HCEC 1CT (cell line): ENCODE data around the gene POU6F2.

Experiments used
- DNase-seq: peaks from one replicate; pipeline ENCODE4 v3.0.0-alpha.2; 2017

POU6F2 gene

DNA sequence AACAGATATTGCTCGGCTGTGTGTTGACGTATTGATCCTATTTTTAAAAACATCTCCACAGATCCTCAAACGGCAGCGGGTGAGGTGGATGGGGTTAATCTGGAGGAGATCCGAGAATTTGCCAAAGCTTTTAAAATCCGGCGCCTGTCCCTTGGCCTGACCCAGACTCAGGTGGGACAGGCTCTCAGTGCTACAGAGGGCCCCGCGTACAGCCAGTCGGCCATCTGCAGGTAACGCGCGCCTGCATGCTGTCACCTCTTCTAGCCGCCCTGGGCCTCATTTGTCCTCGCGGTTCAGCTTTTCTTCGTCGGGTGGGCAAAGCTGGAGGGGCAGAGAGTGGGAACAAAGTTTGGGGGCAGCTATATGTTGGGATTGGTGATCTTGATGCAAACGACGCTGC lies 482.8 kb downstream of the POU6F2 start:
- no peak for DNase-seq

DNA sequence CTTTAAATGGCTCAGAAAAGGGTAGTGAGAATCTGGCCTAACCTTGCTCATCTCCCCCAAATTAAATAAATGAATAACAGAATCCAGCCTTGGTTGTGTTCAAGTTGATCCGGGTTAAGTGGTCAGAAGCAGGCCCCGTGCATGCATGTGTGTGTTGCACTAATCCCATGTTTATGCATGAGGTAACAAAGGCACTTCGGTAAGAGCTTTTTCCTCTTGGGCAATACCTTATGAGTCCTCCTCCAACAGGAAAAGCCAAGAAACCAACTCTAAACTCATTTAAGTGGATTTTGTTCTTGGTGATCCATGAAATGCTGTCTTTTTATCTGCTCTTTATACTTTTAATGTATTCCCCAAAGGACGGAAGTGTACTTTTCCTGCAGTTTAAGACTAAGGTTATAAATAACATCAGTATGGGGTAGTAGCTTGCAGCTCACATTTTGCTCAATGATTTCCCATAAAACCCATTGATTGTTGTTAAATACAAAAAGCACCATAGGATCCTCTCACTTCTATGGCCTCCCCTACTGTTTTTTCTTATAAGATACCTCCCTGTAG lies 483.6 kb downstream of the POU6F2 start:
- no peak for DNase-seq

DNA sequence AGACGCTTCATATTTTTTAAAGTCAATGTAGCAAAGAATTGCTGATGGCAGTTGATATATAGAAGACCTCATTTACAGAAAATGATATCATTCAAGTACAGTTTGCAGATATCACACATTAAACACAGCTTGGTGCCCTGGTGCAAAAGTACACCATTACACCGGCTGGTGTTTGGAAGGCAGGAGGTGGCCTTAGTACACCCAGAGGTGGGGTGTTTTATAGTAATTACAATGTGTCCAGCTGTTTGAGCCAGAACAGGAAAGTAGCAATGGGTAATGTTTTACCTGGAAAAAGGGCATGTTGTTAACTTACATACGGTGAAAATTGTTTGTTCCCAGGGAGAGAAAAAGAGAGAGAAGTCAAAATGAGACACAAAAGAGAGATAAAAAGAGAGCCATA lies 485.5 kb downstream of the POU6F2 start:
- DNase-seq = no peak

DNA sequence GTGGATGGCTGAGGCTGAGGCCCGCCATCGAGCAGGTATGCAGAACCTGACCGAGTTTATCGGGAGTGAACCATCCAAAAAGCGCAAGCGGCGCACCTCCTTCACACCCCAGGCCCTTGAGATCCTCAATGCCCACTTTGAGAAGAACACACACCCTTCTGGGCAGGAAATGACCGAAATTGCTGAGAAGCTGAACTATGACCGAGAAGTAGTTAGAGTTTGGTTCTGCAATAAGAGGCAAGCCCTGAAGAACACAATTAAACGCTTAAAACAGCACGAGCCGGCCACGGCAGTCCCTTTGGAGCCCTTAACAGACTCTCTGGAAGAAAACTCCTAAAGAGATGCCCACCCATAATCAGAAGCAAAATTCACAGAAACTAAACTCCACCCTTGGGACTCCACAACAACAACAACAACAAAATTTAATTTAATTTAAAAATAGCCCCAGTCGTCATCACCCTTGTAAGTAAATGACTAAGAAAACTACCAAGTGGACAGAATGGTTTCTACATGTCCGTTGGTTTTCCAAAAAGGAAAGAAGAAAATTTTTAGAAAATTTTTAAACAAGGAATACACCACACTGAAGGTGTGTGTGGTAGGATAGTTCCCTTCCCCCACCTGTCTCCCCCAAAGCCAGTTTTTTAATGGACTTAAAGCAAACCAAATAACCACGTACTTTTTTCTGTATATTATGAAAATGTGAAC lies 486.8 kb downstream of the POU6F2 start:
- DNase-seq = no peak

DNA sequence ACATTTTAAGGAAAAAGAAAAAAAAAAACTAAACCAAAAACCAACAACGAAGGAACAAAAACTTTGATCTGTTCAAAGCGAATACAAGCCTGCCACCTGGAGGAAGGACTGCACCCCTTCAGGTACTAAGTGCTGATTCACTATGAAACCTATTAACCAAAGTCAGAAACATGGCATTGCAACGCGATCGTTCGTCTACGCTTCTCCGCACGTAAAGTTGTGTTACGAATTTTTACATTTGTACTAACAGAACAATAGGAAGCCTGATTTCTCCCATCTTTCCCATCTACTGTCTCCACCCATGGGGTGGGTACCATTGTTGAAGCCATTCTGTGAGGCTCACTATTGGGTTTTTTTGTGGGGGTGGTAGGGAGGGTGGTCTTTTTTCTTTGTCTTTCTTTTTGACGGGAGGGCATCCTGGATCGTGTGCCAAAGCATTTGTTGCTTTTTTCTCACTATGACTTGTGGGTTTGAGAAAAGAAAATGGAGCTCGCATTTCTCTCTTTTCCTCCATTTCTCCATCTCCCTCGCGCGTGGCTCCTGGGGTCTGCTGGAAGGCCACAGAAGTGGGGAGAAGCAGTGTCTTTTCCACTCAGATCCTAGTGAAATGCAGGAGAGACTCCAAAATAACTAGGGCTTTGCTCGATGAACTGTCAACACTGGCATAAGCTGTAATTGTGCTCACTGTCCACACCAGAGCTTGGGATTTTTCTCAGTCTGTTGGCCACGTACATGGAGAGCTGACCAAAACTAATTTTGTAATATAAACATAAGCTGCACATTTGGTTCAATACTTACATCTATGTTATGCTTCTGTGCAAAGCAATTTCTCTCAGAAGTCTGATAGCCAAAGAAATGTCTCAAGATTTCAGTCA lies 487.6 kb downstream of the POU6F2 start:
- peak; percentile 33 for DNase-seq

DNA sequence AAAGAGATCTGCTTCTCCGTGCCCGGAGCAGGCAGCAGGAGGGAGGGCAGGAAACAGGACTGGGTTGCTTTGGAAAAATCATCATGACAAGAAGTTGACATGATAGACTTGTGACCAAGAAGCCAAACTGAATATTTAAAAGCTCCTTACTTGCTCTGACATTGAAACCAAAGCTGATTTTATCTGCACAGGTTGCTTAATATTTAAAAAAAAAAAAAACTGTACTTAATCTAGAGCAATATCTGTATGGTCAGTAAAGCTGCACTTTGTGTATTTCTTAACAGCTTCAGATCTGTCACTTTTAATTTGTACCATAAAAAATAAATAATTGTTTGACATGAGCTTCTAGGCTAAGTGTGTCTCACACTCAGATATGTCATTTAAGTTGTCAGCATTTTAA lies 490.6 kb downstream of the POU6F2 start:
- no peak for DNase-seq

DNA sequence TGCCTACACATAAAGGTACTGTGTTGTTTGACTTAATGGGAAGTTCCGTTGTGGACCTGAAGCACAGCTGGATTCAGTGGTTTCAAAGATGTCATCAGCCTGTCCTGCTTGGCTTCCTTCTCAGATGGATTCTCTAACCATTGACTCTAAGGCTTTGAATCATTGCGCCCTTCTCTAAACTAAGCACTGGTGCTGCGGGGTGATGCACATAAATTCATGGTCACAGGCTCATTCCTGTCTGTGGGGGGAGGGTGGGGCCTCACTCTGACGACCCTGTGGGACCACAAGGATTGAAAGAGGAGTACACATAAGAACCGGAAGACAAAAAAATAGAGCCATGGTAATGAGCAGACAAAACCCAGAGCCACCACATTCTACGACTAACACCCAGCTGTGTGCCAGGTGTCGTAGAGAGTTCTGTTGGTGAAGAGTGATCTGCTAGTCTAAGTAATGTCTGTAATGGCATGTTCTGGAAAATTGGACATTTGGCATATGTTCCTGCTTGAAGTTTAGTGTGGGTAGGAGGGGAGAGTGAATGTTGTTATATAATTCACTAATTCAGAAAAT lies 491.2 kb downstream of the POU6F2 start:
- DNase-seq = no peak

DNA sequence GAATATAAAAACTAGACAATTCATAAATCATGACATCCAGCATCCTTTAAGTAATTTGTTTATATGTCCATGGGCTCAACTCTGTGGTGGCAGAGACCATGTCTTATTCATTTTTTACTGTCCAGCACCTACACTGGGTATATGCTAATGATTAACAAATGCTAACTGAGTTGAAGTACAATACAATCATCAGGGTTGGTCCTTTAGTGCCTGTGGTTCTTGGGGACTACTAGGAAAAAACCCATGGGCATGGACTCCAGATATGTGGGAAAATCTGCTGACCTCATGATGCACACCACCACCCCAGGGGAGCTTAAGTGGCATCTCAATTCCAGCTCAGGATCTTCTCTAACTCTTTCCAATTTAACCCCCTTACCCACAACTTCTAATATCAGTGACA lies 503.2 kb downstream of the POU6F2 start:
- no peak for DNase-seq

DNA sequence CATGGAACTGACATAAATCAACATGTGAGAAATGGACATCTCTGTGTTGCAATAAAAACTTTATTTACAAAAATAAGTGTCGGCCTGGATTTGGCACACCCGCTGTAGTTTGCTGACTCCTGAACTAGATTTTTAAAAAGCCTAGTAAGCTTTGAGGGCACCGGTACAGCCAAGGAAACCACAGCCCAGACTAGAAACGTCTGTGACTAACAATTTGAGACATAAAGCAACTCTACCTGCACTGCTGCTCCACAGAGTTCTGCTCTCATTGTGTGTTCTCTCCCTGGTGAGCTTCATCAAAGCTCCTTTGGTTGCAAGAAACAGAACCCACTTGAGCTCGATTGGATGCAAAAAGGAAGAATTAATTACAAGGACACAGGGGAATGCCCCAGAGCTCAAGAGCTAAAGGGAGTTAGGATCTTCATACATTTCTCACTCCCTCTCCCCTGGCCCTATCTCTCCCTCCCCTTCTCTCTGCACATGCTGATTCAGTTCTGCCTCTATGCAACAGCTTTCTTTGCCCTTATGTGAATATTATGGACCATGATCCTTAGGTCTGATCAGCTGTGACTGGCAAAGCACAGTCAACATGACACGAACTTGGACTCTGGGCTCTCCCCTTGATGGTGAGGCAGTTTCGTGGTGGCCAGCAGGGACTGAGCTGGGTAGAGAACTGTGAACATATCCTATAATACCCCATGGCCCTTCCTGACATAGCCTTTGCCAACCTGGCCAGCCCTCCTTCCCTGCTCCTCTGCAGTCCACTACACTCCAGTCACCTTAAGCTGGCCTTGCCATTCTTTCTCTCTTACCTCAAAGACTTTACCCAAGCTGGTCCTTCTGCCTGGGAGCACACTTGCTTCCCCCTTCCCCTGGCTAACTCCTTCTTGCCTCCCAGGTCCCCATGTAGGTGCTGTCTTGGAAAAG lies 511.0 kb downstream of the POU6F2 start:
- no peak for DNase-seq

DNA sequence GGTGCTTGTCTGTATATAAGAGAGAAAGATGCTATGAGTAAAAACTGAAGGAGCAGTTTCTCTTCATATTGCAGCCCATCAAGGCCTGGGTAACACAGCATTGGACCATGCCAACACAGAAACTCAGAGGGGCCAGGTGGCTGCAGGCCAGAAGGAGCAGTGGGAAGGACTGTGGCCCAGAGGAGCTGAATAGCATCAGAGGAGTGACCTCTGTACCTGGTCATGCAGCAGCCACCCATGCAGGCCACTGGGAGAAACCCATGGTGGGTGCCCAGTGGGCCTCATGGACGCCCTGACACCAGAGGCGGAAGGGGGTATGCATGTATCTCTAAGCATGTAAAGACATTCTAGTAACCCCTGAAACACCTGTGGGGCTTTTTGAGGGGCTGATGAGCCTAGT lies 512.6 kb downstream of the POU6F2 start:
- no peak for DNase-seq

DNA sequence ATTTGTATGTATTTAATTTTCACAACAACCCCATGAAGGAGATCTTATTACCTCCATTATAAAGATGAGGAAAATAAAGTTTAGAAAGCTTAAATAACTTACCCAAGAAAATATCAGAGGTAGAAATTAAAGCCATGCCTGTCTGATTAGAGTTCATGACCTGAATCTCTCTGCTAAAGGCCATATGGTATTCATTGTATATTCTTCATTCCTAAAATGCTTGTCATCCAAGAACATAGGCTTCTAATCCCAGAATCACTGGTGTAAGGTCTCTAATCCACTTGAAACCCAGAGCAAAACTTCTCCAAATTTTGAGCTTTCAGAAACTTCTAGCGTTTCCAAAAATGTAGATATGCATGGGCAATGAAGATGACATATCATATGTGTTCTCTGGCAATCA lies 516.2 kb downstream of the POU6F2 start:
- DNase-seq = no peak

DNA sequence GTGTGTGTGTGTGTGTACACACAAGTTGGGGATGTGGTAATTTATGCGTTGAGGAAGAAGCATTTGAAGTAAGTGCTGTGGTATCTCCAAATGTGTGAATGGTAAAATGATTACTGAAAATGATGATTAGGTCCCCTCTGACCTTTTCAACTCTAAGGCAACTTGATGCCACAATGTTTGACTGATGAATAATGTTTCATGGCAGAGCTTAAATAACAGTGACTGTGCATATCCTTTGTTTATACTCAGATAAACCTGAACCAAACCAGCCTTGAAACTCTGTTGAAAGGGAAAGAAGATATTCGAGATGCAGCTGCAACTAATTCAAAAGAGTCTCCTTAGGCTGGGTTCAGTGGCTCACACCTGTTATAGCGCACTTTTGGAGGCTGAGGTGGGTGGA lies 523.6 kb downstream of the POU6F2 start:
- DNase-seq = no peak

DNA sequence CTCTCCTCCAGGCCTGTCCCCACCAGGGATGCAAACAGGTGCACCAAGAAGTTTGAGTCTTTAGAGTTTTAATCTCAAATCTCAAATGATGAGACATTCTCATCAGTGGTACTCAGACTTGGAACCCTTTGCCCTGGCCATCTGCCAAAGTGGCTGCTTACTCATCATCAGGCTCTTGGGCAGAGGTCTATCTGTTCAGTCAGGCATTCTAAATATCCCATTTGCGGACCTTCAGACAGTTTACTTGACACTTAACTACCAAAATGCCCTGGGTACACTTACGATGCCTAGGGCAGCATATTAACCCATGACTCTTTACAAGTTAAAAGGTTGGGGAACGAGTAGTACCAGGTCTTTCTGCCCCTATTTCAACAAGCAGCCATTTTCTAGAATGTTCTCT lies 527.3 kb downstream of the POU6F2 start:
- DNase-seq = peak; percentile 42

DNA sequence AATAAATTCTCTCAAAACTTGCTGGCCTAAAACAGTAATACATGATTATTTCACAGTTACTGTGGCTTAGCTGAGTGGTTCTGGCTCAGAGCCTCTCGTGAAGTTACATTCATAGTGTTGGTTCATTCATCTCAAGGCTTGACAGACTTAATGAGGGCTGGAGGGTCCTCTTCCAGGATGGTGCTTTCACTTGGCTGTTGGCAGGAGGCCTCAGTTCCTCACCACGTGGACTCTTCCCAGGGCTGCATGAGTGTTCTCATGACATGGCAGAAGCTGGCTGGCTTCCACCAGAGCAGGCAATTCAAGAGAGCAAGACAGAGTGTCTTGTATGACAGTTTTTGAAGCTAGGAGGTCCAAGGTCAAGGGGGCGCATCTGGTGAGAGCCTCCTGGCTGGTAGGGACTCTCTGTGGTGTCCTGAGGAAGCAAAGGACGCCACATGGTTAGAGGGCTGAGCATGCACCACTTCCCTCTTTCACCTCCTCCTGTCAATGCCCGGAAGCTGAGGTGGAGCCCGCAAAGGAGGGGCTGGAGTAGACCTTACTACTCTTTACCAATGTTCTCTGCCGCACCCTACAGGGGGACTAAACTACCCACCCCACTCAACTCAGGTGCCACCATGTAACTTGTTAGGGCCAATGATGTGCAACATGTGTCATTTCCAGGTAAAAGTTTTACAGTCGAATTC lies 530.3 kb downstream of the POU6F2 start:
- no peak for DNase-seq

DNA sequence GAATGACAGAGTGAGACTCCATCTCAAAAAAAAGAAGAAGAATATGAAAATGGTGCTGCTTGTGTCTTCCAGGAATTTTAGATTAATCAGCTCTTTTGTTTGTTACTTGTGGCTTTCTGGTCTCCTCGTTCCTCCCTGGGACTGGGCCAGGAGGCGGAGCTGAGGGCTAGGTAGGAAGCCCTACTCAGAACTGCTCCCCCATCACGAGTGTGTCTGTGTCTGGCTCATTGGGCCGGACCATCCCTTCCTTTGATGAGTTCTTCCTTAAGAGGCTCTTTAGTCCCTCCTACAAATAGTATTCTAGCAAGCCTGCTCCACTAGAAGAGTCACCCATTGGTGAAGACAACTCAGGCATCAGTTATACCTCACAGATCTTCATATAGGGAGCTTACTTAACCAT lies 531.7 kb downstream of the POU6F2 start:
- DNase-seq = no peak

DNA sequence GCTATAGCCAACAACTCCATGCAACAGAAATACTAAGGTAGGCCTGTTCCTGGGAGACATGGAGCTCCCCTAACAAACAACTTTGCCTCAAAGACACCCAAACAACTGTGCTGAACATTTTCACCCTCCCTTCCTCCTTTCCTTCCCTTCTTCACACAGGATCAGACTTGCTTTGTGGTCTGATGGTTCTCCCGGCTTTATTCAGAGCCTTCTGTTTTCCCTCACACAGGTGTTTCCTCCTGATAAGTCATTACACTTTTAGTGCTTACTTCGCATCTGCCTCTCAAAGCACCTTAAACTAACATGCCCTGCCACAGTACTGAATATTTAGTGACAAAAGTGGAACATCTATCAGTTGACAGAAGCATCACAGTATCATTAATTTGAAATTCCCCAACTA lies 532.2 kb downstream of the POU6F2 start:
- DNase-seq = no peak

DNA sequence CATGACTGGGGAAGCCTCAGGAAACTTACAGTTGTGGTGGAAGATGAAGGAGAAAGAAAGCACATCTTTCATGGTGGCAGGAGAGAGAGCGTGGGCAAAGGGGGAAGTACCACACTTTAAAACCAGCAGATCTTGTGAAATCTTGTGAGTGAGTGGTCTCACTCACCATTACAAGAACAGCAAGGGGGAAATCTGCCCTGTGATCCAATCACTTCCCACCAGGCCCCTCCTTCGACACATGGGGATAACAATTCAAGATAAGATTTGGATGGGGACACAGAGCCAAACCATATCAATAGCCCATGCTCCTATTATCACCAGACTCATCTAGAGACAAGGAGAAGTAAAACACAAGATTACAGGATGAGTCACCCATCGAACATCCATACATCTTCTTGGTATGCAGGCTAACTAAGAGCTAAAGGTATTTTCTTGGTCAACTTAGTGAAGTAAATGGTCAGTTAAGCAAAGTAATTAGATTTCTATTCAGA lies 533.2 kb downstream of the POU6F2 start:
- DNase-seq = peak; percentile 14

DNA sequence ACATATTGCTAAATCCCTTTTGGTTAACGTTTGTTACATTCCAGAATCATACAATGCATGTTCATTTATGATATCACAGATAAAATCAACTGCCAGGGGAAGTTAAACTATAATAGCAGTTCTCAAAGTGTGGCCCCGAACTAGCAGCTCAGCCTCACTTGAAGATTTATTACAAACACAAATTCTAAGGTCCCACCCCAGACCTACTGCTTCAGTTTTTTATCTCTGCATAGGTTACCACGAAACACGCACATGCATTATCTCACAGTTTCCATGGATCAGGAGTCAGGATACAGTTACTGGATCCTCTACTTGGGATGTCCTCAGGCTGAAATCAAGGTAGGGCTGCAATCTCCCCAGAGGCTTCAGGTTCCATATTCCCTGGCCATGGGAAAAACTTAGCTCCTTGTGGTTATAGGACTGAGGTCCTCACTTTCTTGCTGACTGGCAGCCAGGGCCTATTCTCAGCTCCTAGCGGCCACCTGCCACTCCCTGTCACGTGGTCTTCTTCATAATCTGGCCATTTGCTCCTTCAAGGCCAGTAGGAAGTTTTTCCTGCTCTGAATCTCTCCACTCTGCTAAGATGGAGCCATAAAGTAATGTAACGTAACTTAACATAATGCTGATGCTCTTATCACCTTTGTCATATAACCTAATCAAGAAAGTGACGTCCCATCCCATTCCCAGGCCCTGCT lies 538.0 kb downstream of the POU6F2 start:
- no peak for DNase-seq

DNA sequence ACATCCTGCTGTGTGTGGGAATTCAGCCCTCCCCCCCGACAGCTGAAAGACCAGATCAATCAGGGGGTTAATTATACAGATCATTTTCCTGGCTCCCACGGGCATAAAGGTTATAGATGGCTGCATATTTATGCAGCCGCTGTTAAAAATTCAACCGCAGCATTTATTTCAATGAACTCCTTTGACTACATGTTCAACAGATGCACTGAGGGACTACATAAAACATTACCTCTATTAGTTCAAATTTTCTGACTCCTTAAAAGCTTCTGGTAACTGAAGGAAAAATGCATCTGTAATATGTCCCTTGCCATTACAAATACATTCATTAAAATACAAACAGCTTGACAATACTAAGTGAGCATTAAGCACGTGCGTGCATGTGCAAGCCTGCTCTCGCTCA lies 538.8 kb downstream of the POU6F2 start:
- DNase-seq = no peak

DNA sequence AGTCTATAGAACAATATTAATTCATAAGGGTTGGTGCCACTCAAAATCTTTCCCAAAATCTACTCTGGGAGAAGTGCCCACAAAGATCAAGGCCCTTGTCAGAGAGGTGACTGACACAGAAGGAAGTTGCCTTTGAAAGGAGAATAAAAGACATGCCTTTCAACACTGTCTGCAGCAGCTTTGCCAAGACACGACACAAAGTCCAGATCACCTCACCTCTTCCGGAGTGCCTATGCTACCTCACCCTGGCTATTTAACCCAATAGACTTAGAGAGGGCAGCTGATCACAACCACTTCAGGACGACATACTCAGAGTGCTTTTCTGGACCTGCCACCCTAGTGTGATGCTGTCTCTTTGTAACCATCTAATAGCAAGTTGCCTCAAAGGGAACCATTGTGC lies 539.5 kb downstream of the POU6F2 start:
- no peak for DNase-seq
